Fibroblast of skin of back (primary cell): Measurements from ENCODE around the gene CAMTA1.
A peak's percentile ranks its signal among the peaks of the same experiment; 100 is the strongest.

Source experiments
- DNase-seq: peaks from one replicate; pipeline ENCODE4 v3.0.0-alpha.2; 2013

CAMTA1 gene

GRCh38 chr1:7247791-7248548 lies 462.7 kb downstream of the CAMTA1 start:
- DNase-seq: no peak

GRCh38 chr1:7248549-7249199 lies 463.4 kb downstream of the CAMTA1 start:
- no peak for DNase-seq

- peak; percentile 25 for DNase-seq
Observed at GRCh38 chr1:7249516-7249915, 464.3 kb downstream of the CAMTA1 start.

GRCh38 chr1:7250176-7250575 lies 464.9 kb downstream of the CAMTA1 start:
- peak; percentile 35 for DNase-seq

- no peak for DNase-seq
Observed at GRCh38 chr1:7250597-7251453, 465.6 kb downstream of the CAMTA1 start.

GRCh38 chr1:7251454-7251800 lies 466.2 kb downstream of the CAMTA1 start:
- DNase-seq: no peak

GRCh38 chr1:7252411-7253117 lies 467.3 kb downstream of the CAMTA1 start:
- DNase-seq: no peak

- no peak for DNase-seq
Observed at GRCh38 chr1:7253118-7253480, 467.8 kb downstream of the CAMTA1 start.

- DNase-seq: no peak
Observed at GRCh38 chr1:7253988-7254587, 468.8 kb downstream of the CAMTA1 start.

- peak; percentile 34 for DNase-seq
Observed at GRCh38 chr1:7255303-7256058, 470.2 kb downstream of the CAMTA1 start.

GRCh38 chr1:7256526-7256925 lies 471.3 kb downstream of the CAMTA1 start:
- no peak for DNase-seq

- DNase-seq: no peak
Observed at GRCh38 chr1:7257225-7257624, 472.0 kb downstream of the CAMTA1 start.

GRCh38 chr1:7258589-7259135 lies 473.4 kb downstream of the CAMTA1 start:
- DNase-seq: no peak

- DNase-seq: no peak
Observed at GRCh38 chr1:7259955-7260354, 474.7 kb downstream of the CAMTA1 start.

- DNase-seq: no peak
Observed at GRCh38 chr1:7261490-7261889, 476.2 kb downstream of the CAMTA1 start.

- no peak for DNase-seq
Observed at GRCh38 chr1:7262611-7263010, 477.4 kb downstream of the CAMTA1 start.

GRCh38 chr1:7263021-7263960 lies 478.0 kb downstream of the CAMTA1 start:
- no peak for DNase-seq

- no peak for DNase-seq
Observed at GRCh38 chr1:7264101-7264500, 478.8 kb downstream of the CAMTA1 start.

GRCh38 chr1:7265771-7266371 lies 480.6 kb downstream of the CAMTA1 start:
- peak; percentile 85 for DNase-seq

GRCh38 chr1:7266561-7266960 lies 481.3 kb downstream of the CAMTA1 start:
- DNase-seq: no peak
